ENCODE measurements around the gene HSPA9. TPM values are rescaled to one million over a fixed set of nuclear protein-coding genes. Genes with fewer than 3 reads are reported as not detected.

The HSPA9 gene
- 100 to 1,000 TPM; 170 to 182 (median 173) TPM for total RNA-seq
- long read RNA-seq, donor 1, full-length matches to known transcripts, result 203 of 234 reads
- long read RNA-seq, donor 1, partial matches to known transcripts, result 20 of 234 reads
- long read RNA-seq, donor 1, other reads (novel, unspliced or antisense), result 11 of 234 reads
- long read RNA-seq, donor 2, full-length matches to known transcripts, result 125 of 162 reads
- long read RNA-seq, donor 2, partial matches to known transcripts, result 28 of 162 reads
- long read RNA-seq, donor 2, other reads (novel, unspliced or antisense), result 9 of 162 reads

DNA sequence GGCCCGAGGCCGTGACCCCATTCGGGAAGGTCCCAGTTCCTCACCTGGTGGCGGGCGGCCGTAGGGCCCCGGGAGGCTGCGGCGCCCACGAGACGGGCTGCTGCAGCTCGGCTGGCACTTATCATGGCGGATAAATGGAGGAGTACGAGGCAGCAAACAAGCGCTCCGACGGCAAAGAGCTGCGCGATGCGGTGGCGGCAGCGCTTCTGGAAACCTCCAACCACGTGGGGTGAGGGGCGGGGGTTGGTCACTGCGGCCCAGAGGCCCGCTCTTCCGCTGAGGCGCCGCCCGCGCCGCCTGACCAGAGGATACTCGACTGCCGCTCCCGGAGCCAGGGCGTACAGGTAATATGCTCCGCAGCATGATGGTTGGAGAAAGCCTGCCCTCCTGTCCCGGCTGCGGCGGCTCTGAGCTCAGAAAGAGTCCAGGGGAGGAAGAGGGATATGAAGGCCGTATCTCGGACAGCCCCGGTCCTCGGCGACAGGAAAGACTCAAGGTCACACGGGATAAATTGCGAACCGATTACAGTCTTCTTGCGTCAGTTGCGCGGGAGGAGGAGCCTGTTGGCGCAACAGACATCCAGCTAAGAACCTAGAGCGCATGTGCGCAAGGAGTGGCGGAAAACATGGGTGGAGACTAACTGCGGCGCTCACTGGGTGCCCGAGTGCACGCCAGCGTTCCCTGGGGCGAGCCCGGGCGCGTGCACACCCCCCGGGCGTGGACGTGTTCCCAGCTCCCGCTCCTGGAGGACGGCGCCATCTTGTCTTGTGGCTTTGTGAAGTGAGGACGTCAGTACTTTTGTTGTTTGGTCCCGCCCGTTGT lies at the start of gene HSPA9:
Gene HSPA9 (minus strand): TSS at position 208 of the 822 bp plus-strand sequence. CDS start 83 bp downstream, at position 125.
- peak; percentile 95 for ATAC-seq
- intact Hi-C loops (cut with DNase I, micrococcal nuclease), result no loop called here
- Histone ChIP-seq H3K4me3 (peak within 1 kb of the TSS; percentile 92), H3K4me1 (ENCODE audit: low read depth) (peaks cover 9% of the 10 kb centered on the region), H3K36me3 (ENCODE audit: low read depth) (peaks cover 20% of the 10 kb centered on the region), H3K9me3 (no peaks in the 10 kb centered on the region)
- peak; percentile 97 to 99 (median 98) for DNase-seq
- TF ChIP-seq, protein P1, sequence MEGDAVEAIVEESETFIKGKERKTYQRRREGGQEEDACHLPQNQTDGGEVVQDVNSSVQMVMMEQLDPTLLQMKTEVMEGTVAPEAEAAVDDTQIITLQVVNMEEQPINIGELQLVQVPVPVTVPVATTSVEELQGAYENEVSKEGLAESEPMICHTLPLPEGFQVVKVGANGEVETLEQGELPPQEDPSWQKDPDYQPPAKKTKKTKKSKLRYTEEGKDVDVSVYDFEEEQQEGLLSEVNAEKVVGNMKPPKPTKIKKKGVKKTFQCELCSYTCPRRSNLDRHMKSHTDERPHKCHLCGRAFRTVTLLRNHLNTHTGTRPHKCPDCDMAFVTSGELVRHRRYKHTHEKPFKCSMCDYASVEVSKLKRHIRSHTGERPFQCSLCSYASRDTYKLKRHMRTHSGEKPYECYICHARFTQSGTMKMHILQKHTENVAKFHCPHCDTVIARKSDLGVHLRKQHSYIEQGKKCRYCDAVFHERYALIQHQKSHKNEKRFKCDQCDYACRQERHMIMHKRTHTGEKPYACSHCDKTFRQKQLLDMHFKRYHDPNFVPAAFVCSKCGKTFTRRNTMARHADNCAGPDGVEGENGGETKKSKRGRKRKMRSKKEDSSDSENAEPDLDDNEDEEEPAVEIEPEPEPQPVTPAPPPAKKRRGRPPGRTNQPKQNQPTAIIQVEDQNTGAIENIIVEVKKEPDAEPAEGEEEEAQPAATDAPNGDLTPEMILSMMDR (IDR thresholded peaks at IDR 0.05), result no peak

DNA sequence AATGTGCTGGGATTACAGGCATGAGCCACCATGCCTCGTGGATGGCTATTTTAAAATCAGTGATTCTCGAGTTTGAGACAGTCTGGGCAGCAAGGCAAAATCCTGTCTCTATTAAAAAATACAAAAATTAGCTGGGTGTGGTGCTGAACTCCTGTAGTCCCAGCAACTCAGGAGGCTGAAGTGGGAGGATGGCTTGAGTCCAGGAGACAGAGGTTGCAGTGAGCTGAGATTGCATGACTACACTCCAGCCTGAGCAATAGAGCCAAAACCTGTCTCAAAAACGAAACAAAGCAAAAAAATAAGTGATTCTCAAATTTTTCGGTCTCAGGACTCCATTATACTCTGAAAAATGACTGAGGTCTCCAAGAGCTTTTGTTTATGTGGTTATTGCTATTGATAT lies 47.9 kb upstream of the HSPA9 start:
- H3K4me3 ChIP-seq, result no peak overlapping the region
- DNase-seq, result no peak
- TF ChIP-seq, protein P1 (IDR thresholded peaks at IDR 0.05), result no peak
- H3K4me1 ChIP-seq (ENCODE audit: low read depth), result no peaks in the 10 kb centered on the region
- intact Hi-C loops (cut with DNase I, micrococcal nuclease), result no loop called here
- H3K36me3 ChIP-seq (ENCODE audit: low read depth), result no peaks in the 10 kb centered on the region
- no peaks in the 10 kb centered on the region for H3K9me3 ChIP-seq
- no peak for ATAC-seq

DNA sequence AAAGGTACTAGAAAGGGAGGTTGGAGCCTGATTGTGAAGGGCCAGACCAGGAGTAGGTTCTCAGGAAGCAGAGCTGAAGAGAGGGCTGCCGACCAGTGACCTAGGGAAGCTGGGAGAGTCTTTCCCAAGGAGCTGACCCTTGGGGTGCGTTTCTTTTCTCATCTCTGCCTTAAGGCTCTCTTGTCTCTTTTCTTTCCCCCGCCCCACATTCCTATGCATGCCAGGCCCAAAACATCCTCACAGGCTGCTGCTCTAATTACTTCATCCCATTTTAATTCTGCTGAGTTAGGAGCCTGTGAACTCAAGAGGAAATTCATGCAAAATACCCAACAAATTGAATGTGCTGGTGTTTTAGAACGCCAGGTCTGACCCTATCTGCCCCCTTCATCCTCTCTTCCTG lies 46.9 kb upstream of the HSPA9 start:
- TF ChIP-seq, protein P1 (IDR thresholded peaks at IDR 0.05), result no peak
- no peak for DNase-seq
- no peaks in the 10 kb centered on the region for H3K36me3 ChIP-seq (ENCODE audit: low read depth)
- H3K4me3 ChIP-seq, result no peak overlapping the region
- no peaks in the 10 kb centered on the region for H3K9me3 ChIP-seq
- intact Hi-C loops (cut with DNase I, micrococcal nuclease), result no loop called here
- ATAC-seq, result no peak
- no peaks in the 10 kb centered on the region for H3K4me1 ChIP-seq (ENCODE audit: low read depth)

DNA sequence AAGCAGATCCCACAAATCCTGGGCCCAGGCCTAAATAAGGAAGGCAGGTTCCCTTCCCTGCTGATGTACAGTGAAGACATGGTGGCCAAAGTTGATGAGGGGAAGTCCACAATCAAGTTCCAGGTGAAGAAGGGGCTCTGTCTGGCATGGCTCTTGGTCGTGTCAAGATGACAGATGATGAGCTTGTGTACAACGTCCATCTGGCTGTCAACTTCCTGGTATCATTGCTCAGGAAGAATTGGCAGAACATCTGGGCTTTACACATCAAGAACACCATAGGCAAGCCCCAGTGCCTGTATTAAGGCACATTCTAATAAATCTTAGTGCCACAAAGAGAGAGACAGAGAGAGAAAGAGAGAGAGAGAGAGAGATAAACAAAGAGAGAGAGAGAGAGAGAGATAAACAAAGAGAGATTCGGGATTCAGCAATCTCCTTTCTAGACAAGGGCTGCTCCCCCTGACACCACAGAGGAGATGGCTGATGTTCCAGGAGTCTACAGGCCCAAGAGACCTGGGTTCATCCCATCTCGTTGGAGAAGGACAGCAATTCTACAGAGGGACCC lies 45.5 kb upstream of the HSPA9 start:
- TF ChIP-seq, protein P1 (IDR thresholded peaks at IDR 0.05), result no peak
- DNase-seq (no peak), ATAC-seq (no peak)
- Histone ChIP-seq H3K36me3 (ENCODE audit: low read depth) (no peaks in the 10 kb centered on the region), H3K4me3 (no peak overlapping the region), H3K4me1 (ENCODE audit: low read depth) (no peaks in the 10 kb centered on the region), H3K9me3 (no peaks in the 10 kb centered on the region)
- intact Hi-C loops (cut with DNase I, micrococcal nuclease), result no loop called here

DNA sequence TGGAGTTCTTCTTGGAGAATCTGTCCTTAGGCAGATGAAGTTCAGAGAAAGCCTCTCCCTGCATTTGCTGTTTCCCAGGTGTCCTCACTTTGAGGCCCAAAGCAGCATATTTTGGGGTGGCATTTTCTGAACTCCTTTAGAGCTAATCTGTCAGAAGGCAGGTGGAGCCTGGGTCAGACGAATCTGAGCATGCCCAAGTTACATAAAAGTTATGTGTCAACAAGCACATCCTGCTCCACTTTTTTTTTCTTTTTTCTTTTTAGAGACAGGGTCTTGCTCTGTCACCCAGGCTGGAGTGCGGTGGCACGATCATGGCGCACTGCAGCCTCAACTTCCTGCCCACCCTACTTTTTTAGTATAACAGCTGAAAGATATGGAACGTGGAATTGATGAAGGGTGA lies 41.3 kb upstream of the HSPA9 start:
- TF ChIP-seq, protein P1 (IDR thresholded peaks at IDR 0.05), result no peak
- Histone ChIP-seq H3K4me3 (no peak overlapping the region), H3K4me1 (ENCODE audit: low read depth) (no peaks in the 10 kb centered on the region), H3K36me3 (ENCODE audit: low read depth) (no peaks in the 10 kb centered on the region), H3K9me3 (no peaks in the 10 kb centered on the region)
- ATAC-seq (no peak), DNase-seq (no peak)
- intact Hi-C loops (cut with DNase I, micrococcal nuclease), result no loop called here

All from mucosa of descending colon (tissue), 3 donors.